Muscle of leg (tissue), 11 donors: ENCODE results near the gene CCNB1IP1. TPM values are rescaled to one million over a fixed set of nuclear protein-coding genes. Genes with fewer than 3 reads are reported as not detected.
A peak's percentile ranks its signal among the peaks of the same experiment; 100 is the strongest.
"Not testable (repeated sequence)": the region's sequence is repeated elsewhere in the genome, so short reads cannot be mapped to it uniquely, and the experiment has no call there.

Experiments used
- DNase-seq: peaks from one replicate; pipeline ENCODE4 v3.0.0; 2013
- H3K27ac ChIP-seq: one replicate; pipeline ENCODE4 v1.5.1; 2013; ENCODE audit warnings: mild to moderate bottlenecking, low read length, control low read depth
- H3K27me3 ChIP-seq: one replicate; pipeline ENCODE4 v1.6.1; 2013; ENCODE audit warnings: low read length; ENCODE audit not compliant: control insufficient read depth, insufficient read depth
- H3K36me3 ChIP-seq: one replicate; pipeline ENCODE4 v1.6.1; 2013; ENCODE audit warnings: low read length; ENCODE audit not compliant: control insufficient read depth, insufficient read depth
- H3K4me1 ChIP-seq: one replicate; pipeline ENCODE4 v1.6.1; 2013; ENCODE audit warnings: low read length; ENCODE audit not compliant: control insufficient read depth, insufficient read depth
- H3K4me3 ChIP-seq: one replicate; pipeline ENCODE4 v1.5.1; 2013; ENCODE audit warnings: low read length, control low read depth
- H3K9me3 ChIP-seq: replicated peaks from 2 replicates; pipeline ENCODE4 v1.6.1; 2013; ENCODE audit warnings: low read depth, low read length; ENCODE audit not compliant: control insufficient read depth
- WGBS: methylation state at CpG from one replicate; pipeline ENCODE4 v1.1.5; 2013; ENCODE audit warnings: missing lambda C conversion rate; ENCODE audit not compliant: insufficient coverage; 5-methylcytosine and 5-hydroxymethylcytosine counted together
- polyA plus RNA-seq, 8 donors: library from polyadenylated mRNA; unstranded; fragments of 120-200 nt; gene quantifications; one replicate each; pipeline versions ENCODE4 v1.2.1 to v1.2.3, GENCODE V29; 2013; ENCODE audit warnings: inconsistent platforms in 1 of 8, low replicate concordance in 1 of 8; ENCODE audit not compliant: insufficient read length in 8 of 8, insufficient read depth in 1 of 8
- total RNA-seq: library from RNA; stranded (reverse); fragments of 120-200 nt; gene quantifications from one replicate; pipeline ENCODE4 v1.2.4, GENCODE V29; 2013

Gene CCNB1IP1
- total and polyA plus RNA-seq, 9 donors: 51.5 to 76.1 (median 65.8) TPM

DNA sequence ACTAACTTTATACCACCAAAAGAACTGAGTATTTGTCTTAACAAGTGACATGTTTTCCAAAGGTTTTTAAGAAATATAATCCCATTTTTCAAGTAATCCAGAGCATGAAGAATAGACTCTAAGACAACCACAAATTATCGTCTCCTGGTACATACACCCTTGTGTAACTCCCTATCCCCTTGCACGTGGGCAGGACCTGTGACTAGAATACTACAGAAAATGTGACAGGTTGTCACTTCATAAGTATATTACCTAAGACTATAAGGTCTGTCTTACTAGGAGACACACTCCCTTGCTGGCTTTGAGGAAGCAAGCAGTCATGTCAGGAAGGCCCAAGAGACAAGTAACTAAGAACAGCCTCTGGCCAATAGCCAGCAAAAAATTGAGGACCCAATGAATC is 19.1 kb downstream of the CCNB1IP1 start:
- no peaks in the 10 kb centered on the region for H3K4me1 ChIP-seq
- H3K27me3 ChIP-seq: no peaks in the 10 kb centered on the region
- no peaks in the 10 kb centered on the region for H3K9me3 ChIP-seq
- DNase-seq: no peak
- no peak overlapping the region for H3K27ac ChIP-seq
- no CpG with 5 or more reads among the region's 2 CpGs for WGBS
- H3K4me3 ChIP-seq: no peak overlapping the region
- H3K36me3 ChIP-seq: peaks cover 32% of the 10 kb centered on the region

DNA sequence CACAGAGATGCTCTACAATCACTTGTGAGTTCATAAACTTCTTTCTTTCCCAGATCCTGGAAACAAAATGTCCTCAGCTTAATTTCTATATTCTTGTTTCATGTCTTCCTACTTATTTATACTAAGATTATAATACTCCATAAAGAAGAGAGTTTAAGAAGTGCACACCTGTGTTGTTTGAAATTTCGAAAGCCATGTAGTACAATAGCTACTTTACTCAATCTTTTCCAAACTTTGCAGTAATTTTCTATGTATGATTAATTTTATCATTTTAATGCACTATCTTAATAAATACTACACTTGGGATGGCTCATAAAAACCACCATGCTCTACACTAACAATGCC is 27.0 kb downstream of the CCNB1IP1 start:
- no peak for DNase-seq
- no CpG with 5 or more reads among the region's 1 CpG for whole genome bisulfite sequencing
- Histone ChIP-seq H3K36me3 (peaks cover 7% of the 10 kb centered on the region), H3K4me1 (peaks cover 3% of the 10 kb centered on the region), H3K9me3 (no peaks in the 10 kb centered on the region), H3K27me3 (no peaks in the 10 kb centered on the region), H3K4me3 (peak overlapping the region; percentile 89), H3K27ac (no peak overlapping the region)

DNA sequence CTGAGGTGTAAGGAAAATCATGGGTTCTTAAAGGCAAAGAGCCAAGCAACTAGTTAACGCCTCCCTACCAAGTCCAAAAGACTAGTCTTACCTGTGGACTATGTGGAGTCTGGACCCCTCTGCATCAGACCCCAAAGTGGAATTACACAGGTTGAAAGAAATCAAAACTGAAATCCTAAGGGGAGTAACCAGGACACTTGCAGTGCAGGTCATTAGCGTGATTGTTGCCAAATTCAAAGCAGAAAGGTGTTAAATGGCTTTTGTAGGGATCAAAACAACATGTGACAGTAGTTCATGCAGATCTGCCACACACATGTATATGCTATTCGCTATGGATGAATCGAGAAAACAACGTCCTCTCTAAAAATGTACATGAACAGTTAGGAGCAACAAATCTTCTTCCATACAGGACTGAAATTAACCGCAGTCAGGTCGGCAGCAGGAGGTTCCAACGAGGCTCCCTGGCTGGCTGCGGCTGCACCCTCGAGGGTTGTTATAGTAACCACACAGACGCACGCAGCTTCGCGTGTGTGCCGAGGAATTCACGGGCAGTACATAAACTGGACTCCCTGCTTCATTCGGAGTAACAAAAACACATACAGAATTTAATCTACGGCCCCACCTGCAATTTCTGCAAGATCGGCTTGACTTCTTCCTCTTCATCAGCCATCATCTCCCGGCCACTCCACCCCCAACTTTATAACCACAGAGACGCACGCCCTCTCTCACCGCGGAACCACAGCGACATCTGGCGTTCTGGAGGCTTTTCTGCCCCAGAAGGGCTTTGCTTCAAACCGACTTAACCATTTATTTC is 27.6 kb downstream of the CCNB1IP1 start, which contains the start of gene TTC5:
Gene TTC5 (minus strand): TSS at position 687 of the 814 bp plus-strand sequence. CDS start 14 bp downstream, at position 673.
- WGBS: 3% methylated on average over 24 of the region's 27 CpGs

DNA sequence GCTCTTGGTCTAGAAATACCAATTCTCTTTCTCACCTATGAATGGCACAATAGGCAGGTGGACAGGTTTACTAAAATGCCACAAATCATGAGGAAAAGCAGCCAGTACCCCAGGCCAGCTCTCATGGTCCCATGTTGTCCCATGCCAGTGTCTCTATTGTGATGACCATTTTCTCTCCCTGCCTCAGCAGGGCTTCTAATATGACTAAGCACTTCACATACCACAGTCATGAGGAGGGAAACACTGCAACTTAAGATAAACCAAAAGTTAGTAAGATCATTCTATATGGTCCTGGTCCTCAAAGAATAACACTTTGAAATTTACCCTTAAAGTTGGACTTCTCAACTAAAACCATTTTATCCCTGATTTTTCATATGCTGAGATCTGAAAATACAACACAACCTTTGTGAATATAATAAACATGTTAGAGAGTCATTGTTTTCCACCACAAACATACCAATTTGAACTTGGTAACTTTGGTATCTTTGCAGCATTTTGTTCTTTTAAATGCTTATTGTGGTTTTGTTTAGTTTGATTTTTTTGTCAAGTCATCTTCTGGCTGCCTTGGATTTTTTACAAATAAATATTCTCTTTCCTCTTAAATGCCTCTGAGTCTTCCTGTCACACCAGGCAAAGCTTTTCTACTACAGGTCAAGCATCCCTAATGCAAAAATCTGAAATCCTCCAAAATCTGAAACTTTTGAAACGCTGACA is 30.9 kb downstream of the CCNB1IP1 start:
- H3K9me3 ChIP-seq: no peaks in the 10 kb centered on the region
- no peaks in the 10 kb centered on the region for H3K27me3 ChIP-seq
- no CpG with 5 or more reads among the region's 1 CpG for WGBS
- H3K4me1 ChIP-seq: peaks cover 3% of the 10 kb centered on the region
- peaks cover 25% of the 10 kb centered on the region for H3K36me3 ChIP-seq
- no peak overlapping the region for H3K27ac ChIP-seq
- DNase-seq: no peak
- no peak overlapping the region for H3K4me3 ChIP-seq

More for the DNA sequence above, 27.6 kb downstream of the CCNB1IP1 start, which contains the start of gene TTC5:
- Histone ChIP-seq H3K4me3 (peak within 1 kb of the TSS; percentile 89), H3K27me3 (no peaks in the 10 kb centered on the region), H3K9me3 (no peaks in the 10 kb centered on the region), H3K27ac (peak within 1 kb of the TSS; percentile 51), H3K36me3 (peaks cover 8% of the 10 kb centered on the region), H3K4me1 (peaks cover 3% of the 10 kb centered on the region)
- peak; percentile 95 for DNase-seq

DNA sequence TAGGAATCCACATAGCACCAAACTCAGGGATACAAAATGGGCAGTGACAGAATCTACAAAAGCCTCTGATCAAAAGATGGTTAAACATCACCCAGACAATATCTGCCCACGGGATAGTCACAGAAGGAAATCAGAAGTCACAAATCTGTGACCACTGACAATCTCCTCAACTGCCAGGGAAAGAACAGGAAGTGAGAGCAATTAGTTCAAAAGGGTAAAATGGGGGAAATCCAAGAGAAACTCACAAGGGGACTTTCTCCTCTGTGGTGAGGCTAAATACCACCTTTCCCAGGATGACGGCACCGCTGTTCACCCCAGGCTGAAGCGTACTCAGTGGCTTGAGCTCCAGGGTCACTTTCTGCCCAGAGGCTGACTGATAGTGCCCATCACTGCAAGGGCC is 38.0 kb downstream of the CCNB1IP1 start:
- no peaks in the 10 kb centered on the region for H3K9me3 ChIP-seq
- H3K36me3 ChIP-seq: peaks cover 45% of the 10 kb centered on the region
- no peaks in the 10 kb centered on the region for H3K27me3 ChIP-seq
- DNase-seq: no peak
- H3K4me1 ChIP-seq: no peaks in the 10 kb centered on the region
- 81% methylated on average over 3 of the region's 4 CpGs for WGBS
- no peak overlapping the region for H3K27ac ChIP-seq
- H3K4me3 ChIP-seq: no peak overlapping the region

DNA sequence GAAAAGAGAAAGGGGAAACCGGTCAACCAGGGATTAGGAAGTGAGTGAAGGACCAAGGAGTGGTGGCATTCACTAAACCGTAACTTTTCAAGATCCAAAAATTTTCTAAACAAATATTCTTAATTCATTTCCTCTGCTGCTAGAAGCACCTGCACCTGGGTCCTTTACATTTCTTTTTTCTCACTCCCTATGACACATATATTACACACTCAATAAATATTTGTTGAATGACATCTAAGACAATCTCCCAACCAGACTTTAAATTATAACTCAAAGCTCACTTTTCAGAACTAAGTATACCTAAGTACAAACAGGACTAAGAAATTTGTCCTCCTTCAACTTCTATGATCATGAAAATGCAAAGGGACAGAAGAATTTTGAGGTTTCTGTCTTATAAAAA is 38.4 kb downstream of the CCNB1IP1 start:
- no CpG with 5 or more reads among the region's 2 CpGs for WGBS

DNA sequence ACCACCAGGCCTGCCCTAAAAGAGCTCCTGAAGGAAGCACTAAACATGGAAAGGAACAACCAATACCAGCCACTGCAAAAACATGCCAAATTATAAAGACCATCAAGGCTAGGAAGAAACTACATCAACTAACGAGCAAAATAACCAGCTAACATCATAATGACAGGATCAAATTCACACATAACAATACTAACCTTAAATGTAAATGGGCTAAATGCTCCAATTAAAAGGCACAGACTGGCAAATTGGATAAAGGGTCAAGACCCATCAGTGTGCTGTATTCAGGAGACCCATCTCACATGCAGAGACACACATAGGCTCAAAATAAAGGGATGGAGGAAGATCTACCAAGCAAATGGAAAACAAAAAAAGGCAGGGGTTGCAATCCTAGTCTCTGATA is 51.1 kb downstream of the CCNB1IP1 start:
- H3K27me3 ChIP-seq, H3K36me3 ChIP-seq, H3K4me3 ChIP-seq, H3K27ac ChIP-seq, H3K4me1 ChIP-seq, H3K9me3 ChIP-seq, DNase-seq: not testable (repeated sequence)
- WGBS: no CpG with 5 or more reads among the region's 1 CpG

More for the DNA sequence above, 38.4 kb downstream of the CCNB1IP1 start:
- no peak for DNase-seq
- H3K9me3 ChIP-seq: no peaks in the 10 kb centered on the region
- no peak overlapping the region for H3K27ac ChIP-seq
- no peaks in the 10 kb centered on the region for H3K27me3 ChIP-seq
- peaks cover 46% of the 10 kb centered on the region for H3K36me3 ChIP-seq
- H3K4me3 ChIP-seq: no peak overlapping the region
- no peaks in the 10 kb centered on the region for H3K4me1 ChIP-seq

DNA sequence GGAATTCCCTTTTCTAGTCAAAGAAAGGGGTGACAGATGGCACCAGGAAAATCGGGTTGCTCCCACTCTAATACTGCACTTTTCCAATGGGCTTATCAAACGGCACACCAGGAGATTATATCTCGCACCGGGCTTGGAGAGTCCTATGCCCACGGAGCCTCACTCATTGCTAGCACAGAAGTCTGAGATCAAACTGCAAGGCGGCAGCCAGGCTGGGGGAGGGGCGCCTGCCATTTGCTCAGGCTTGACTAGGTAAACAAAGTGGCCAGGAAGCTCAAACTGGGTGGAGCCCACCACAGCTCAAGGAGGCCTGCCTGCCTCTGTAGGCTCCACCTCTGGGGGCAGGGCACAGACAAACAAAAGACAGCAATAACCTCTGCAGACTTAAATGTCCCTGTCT is 52.8 kb downstream of the CCNB1IP1 start:
- WGBS: 96% methylated on average over 4 of the region's 7 CpGs
- H3K27ac ChIP-seq, H3K27me3 ChIP-seq, DNase-seq, H3K36me3 ChIP-seq, H3K4me1 ChIP-seq, H3K4me3 ChIP-seq, H3K9me3 ChIP-seq: not testable (repeated sequence)

DNA sequence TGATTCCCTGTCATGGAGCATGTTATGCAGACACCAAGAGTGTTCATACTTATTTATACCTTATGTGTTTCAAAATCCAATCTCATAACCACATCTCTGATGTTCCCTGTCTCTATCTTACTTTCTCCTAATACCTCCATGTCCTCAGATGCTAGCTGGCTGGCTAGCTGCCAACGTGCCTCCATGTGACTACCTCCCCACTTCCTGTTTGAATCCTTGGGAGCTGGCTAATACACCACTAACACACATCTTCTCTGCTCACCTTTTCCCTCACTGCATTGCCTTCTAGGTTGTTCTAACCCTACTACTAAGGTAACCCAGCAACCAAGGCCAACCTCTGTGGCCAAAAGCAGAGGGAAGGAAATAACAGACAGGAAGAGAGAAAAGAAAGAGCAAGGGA is 54.7 kb downstream of the CCNB1IP1 start:
- Histone ChIP-seq H3K9me3 (peaks cover 6% of the 10 kb centered on the region), H3K27me3 (no peaks in the 10 kb centered on the region), H3K4me3 (no peak overlapping the region), H3K36me3 (no peaks in the 10 kb centered on the region), H3K27ac (no peak overlapping the region), H3K4me1 (no peaks in the 10 kb centered on the region)
- DNase-seq: peak; percentile 2
- 57% methylated on average over 1 of the region's 1 CpG for WGBS

DNA sequence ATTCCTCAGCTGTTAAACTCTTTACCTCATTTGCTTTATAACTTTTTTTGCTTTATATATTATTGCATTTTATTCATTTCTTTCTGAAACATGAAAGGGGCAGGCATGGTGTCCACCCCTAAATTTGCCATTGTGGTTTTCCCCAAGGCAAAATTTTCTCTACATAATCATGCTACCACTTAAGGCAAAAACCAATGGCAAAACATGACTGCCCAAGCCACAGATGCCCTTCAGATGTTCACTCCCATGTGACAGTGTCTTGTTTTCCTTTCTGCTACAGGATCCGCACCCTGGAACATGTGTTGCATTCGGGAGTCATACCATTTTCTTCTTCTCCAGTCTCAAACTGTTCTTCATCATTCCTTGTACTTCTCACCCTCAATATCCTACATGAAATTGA is 55.7 kb downstream of the CCNB1IP1 start:
- peaks cover 10% of the 10 kb centered on the region for H3K9me3 ChIP-seq
- no peaks in the 10 kb centered on the region for H3K27me3 ChIP-seq
- no peak for DNase-seq
- H3K27ac ChIP-seq: no peak overlapping the region
- no peak overlapping the region for H3K4me3 ChIP-seq
- no peaks in the 10 kb centered on the region for H3K36me3 ChIP-seq
- H3K4me1 ChIP-seq: no peaks in the 10 kb centered on the region
- 91% methylated on average over 2 of the region's 2 CpGs for WGBS
